GDM1 (cell line): ENCODE results near the gene ING1.
"Not testable (repeated sequence)": the region's sequence is repeated elsewhere in the genome, so short reads cannot be mapped to it uniquely, and the experiment has no call there.

Experiments used
- DNase-seq: peaks from one replicate; lab custom pipeline; 2025; lab: John Stamatoyannopoulos, UW

Gene ING1

DNA sequence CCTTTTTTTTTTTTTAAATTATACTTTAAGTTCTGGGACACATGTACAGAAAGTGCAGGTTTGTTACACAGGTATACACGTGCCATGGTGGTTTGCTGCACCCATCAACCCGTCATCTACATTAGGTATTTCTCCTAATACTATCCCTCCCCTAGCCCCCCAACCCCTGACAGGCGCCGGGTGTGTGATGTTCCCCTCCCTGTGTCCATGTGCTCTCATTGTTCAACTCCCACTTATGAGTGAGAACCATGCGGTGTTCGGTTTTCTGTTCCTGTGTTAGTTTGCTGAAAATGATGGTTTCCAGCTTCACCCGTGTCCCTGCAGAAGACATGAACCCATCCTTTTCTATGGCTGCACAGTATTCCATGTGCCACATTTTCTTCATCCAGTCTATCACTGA is 17.7 kb upstream of the ING1 start:
- not testable (repeated sequence) for DNase-seq

DNA sequence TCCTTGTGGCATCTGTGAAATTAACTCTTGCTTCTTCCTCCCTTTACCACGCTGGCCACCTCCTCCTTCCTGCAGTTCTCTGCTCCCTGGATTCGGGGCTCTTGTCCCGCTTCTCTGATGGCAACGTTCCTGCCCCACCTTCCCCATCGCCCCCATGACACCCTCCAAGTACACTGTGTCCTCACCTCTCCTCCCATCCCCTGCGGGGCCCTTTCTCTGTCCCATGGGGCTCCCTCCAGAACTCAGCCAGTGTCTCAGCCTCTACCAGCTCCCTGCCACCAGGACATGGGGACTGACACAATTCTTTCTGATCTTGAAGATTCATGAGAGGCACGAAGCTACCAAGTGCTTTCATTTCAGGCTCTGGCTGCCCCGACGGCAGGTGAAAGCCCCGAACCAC is 16.7 kb upstream of the ING1 start:
- no peak for DNase-seq

DNA sequence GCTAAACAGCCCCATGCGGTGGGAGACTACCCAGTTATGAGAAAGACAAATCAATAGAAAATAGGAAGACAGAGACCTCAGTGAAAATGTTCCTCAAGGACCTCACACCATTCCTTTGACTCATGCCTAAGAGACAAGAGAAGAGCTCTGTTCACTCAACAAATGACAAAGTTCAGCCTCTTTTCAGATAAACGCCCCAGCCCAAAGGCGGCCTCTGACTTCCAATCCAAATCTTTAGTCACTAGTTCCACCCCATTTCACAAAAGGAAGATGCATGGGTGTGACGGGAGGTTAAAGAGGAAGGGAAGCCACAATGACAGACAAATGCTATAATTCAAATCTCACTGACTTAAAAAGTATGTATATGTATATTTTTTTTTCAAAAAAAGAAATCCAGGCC is 15.7 kb upstream of the ING1 start:
- DNase-seq, result no peak

DNA sequence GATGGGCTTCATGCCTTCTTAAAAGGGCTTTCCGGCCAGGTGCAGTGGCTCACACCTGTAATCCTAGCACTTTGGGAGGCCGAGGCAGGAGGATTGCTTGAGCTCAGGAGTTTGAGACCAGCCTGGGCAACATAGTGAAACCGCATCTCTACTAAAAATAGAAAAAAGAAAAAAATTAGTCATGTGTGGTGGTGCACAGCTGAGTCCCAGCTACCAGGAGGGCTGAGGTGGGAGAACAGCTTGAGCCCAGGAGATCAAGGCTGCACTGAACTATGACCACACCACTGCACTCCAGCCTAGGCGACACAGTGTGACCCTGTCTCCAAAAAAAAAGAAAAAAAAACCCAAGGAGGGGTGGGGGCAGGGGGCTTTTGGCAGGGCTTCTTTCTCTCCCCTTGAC is 14.8 kb upstream of the ING1 start:
- no peak for DNase-seq

DNA sequence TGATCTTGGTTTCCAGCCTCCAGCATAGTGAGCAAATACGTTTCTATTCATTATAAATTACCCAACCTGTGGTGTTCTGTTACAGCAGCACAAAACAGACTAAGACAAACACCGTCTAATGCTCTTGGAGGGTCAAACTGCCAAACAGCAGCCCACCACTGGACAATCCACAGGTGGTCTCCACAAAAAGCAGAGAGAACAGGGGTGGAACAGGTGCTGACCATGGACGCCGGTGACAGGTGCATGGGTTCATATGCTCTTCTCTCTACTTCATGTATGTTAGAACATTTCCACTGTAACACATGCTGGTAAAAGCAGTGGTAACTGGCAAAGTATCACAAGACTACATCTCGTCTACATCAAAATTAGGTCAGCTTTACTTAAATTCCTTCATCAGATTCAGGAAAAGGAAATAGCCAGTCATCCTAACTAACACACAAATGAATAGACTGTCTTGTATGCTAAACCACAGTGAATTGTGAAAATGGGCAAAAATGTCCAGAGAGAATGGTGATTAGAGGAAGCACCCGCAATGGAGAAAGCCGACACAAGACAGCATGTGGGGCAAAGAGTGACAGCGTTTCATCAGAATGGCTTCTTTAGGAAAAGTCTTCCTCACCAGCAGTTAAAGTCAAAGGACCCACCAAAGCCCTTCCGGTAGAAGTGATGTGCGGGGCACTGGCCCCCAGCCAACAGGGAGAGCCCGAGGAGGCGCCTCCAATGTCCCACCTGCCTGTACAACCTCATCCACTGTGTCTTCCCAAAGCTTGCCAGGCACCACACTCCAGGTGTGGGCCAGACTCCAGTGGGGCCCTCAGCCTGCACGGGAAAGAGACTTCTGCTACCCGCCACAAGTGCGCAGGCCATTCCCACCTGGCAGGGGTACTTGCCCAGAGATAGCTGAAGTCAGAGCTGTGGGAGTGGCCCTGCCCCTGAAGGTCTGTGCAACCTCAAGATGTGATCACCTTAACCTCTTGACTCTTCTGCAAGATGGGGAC is 14.1 kb upstream of the ING1 start:
- no peak for DNase-seq

DNA sequence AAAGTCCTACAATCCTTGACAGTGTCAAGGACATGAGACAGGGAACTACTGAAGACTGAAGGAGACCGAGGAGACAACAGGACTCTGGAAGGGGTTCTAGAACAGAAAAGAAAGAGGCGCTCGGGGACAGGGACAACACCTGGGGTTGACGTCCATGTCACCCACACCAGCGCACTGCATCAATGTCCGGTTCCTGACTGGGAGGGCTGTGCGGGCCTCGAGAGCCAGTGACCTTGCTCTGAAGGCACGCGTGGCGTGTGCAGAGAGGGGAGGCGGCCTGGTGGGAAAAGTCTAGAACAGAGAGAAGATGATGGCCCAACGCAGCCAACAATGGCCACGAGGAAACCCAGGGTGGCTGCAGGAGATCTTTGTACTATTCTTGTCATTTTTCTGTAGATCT is 13.3 kb upstream of the ING1 start:
- DNase-seq, result no peak

DNA sequence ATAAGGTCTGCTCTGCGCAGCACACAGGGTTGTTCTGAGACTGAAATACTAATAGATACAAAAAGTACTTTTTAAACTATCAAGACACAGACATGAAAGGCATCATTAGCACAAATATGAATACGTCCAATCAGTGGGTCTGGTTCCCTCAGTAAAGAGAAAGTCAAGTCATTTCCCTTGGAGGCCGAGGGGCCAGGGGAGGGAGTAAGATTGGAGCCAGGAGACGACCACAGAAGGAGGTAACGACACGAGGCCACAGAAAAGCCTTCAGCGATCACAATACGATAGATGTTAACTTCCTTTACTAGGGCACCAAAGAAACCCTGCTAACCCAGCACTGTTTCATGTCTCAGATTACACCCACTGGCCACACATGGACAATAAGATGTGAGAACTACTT is 12.9 kb upstream of the ING1 start:
- DNase-seq, result no peak

DNA sequence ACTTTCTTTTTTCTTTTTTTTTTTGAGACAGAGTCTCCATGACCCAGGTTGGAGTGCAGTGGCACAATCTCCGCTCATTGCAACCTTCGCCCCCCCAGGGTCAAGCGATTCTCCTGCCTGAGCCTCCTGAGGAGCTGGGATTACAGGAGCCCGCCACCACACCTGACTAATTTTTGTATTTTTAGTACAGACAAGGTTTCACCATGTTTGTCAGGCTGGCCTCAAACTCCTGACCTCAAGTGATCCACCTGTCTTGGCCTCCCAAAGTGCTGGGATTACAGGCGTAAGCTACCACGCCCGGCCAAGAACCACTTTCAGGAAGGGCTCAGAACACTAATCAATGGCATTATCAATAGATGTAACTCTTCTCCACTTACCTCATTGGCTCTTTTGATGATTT is 12.4 kb upstream of the ING1 start:
- not testable (repeated sequence) for DNase-seq

DNA sequence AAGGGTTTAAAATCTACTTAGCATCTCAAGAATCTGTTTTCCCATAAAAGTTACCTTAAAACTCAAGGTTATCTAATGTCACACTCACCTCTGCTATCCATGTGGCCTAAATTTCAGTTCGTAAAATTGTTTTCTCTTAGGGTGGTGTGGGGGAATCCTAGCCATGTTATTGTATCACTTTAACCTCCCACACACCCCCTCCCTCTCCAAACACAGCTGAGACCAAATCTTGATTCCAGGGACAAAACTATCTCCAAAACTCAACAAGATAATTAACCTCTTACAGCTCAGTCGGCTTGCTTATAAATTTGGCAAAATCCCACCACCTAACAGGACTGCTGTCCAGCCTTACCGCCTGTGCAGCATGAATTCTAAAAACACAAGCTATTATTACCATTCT is 11.4 kb upstream of the ING1 start:
- no peak for DNase-seq

DNA sequence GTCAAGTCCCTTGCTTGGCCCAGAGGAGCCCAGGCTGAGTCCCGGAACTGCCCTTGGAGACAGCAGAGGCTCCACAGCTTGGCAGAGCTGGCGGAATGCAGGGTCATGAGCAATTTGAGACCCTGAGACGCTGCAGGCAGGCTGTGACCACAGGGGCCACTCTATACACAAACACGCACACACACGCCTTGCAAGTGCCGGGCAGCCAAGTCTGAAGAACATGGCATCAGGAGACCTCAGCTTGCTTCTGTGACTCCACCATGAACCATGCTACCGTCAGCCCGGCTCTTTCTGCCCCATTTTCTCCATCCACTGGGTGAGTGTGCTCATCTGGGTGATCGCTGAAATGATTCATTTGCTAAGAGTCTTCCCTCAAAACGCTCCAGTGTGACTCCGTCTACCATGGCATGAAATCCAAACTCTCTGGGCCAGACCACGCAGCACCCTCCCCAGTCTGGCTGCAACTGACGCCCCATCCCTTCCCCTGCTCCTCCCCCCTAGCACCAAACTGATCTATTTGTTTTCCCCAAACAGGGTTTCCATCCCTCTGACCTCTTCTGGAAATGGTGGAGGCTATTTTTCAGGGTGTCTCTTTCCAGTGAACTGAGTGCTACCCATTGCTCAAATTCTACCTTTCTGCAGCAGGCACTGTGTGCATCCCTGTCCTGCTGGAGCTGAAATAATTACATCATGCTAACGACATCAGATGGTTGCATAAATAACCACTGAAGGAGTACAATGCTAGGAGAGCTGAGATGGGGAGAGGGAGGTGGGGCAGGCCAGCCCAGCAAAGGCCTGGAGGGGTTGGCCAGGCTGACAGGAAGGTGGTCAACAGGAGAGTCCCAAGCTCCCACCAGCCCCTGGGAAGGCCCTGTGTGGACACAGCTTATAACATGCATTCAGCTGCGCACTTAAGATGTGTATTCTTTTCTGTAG is 10.6 kb upstream of the ING1 start:
- DNase-seq, result no peak

DNA sequence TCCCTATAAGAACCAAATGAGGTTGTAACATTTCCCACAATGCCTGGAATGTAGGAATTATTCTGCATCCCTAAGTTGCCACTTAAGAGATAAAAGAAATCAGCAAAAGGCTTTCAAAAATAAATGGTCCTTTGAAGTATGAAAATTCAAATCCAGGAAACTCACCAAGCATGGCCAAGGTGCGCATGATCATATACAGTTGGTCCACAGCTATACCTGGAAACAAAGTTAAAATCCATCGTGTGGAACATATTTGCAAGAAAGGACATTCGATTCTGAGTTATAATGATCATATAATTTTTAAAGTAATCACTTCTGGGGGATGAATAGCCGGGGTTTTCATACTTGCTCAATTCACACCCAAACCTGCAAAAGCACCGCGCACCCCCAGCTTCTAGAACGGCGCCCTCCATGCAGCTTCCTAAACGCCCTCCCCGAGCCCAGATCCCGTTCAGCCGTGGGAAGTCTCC is 8.1 kb upstream of the ING1 start:
- DNase-seq, result no peak

DNA sequence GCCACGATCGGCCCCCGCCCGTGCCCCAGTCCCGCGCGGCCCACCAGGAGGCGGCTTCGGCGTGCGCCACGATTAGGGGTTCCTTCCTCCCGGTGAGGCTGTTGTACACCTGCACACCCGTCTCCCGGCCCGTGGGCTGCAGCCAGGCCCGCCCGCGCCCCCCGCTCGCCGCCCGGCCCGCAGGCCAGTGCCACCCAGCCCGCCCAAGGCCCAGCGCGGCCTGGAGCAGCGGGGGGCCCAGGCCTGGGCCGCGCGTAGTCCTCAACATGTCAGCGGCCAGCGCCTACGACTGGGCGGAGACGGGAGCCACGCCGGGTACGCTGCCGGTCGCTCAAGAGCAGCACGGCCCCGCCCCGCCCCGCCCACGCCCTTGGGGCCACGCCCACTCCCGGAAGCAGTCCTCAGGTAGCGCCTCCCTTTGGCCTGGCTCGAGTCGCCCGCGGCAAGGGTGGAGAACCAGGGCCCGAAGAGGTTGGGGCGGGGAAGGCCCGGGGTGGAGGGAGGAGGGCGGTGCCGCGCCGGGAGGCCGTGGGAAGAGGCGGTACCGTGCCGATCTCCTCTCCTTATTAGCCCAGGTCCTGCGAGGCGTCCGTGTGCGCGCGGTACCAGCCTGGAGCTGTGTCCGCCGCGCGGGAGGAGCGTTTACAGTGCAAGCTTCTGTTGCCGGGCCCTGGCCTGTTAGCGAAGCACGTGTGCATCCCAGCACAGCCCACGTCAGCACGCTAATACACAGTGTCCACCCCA is 7.5 kb upstream of the ING1 start, which contains the start of gene CARS2:
Gene CARS2, minus strand, starts transcription at position 291 of the 744 bp plus-strand sequence. Its CDS starts 23 bp downstream, at position 268.
- peak; percentile 100 for DNase-seq

DNA sequence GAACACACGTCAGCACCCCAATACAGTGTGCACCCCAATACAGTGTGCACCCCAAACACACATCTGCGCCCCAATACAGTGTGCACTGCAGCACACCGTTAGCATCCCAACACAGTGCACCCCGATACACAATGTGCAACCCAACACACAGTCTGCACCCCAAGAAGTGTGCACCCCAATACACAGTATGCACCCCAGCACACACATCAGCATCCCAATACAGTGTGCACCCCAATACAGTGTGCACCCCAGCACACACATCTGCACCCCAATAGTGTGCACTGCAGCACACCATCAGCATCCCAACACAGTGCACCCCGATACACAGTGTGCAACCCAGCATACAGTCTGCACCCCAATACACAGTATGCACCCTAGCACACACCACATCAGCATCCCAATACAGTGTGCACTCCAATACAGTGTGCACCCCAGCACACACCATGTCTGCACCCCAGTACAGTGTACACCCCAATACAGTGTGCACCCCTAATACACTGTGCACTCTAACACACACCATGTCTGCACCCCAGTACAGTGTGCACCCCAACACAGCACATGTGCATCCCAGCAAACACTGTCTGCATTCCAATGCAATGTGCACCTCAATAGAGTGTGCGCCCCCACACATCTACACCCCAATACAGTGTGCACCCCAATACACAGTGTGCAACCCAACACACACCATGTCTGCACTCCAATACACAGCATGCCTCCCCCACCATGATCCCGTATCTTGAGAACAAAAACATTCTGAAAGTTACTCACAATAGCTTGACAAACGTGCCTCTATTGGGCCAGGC is 6.7 kb upstream of the ING1 start:
- DNase-seq, result no peak

DNA sequence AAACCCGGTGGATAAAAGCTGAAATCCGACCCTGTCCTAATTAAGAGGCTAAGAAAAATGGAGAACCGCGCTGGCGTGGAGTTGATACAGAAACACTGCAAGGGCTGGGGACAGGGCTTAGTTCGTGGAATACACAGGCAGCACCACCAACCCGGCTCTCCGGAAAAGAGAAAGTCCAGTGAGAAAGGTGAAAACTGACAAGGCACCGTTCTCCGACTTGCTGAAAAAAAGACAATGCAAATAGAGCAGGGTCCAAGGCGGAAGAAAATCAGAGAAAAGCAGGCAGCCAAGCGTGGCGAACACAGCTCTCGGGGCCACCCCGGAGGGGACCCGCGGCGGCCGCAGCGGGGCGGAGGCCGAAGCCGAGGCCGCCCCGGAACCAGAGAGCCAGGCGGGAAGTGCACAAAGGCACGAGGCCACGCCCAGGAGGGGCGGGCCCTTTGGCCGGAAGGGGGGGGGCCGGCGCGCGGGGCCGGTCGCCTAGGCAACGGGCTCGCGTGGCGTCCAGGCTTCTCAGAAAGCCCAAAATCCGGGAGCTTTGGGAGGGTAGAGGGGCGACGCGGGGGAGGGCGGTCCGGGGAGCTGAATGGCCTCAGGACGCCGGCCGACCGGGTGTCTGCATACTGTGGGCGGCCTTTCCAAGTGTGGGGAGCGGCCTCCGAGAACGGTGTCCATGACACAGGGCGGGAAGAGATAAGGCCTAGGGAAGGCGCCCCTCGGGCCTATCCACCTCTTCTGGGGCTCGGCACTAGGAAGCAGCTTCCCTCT is 1.2 kb upstream of the ING1 start:
- peak; percentile 90 for DNase-seq

DNA sequence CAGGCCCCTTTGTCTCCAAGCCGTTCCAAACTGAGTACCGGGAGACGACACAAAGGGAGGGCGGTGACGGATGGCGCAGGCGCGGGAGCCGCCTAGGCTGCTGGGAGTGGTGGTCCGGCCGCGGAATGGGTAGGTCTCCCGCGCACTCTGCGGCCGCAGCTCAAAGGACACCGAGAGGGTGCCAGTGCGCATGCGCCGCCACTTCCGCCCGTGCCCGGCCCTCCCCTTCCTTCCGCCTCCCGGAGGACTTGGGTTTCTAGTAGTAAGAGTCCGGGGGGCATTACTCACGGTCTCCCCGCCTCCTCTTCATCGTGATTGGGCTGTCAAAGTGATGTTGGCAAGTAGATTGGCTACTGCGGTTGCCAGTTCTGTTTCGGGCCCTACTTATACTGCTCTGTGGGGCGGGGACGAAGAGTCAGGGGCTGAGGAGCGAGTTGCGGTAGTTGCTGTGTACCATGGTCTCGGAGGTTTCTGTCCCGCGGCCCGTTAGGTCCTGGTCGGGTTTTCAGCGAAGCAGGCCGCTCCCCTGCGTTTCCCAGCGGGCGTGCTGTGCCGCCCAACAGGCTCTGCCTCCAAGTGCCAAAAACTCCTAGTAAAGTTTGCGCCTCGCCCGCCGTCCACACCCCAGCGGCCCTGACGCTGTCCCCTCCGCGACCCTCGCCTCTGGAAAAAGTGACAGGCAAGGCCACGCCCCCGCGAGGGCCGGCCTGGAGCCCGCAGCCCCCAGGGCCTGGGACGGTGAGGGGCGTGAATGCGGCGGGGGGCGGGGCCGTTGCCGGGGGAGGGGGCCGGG is 455 bp upstream of the ING1 start:
- peak; percentile 100 for DNase-seq

DNA sequence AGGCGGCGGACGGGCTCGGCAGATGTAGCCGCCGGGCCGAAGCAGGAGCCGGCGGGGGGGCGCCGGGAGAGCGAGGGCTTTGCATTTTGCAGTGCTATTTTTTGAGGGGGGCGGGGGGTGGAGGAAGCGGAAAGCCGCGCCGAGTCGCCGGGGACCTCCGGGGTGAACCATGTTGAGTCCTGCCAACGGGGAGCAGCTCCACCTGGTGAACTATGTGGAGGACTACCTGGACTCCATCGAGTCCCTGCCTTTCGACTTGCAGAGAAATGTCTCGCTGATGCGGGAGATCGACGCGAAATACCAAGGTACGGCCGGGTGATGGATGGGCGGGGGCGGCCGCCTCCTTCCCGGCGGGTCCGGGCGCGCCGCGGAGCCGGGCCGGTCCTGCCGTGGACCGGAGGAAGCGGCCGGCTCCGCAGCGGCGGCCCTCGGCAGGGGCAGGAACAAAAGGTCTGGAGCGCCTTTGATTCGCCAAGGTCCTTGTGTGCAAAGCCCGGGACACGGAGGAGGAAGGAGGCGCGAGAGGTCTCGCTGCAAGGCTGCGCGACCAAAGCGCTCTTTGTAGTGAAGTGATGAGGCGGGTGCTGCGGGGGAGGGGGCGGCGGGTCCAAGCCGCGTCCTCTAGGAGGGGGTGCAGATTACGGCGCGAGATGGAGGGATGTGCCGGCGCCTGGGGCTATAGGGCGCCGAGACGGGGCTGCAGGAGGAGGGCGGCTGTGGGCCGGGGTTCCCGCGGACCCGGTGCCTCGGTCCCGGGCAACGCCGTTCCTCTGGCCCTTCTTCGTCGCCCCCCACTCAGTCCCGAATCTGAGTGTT is 689 bp downstream of the ING1 start:
- DNase-seq, result no peak

DNA sequence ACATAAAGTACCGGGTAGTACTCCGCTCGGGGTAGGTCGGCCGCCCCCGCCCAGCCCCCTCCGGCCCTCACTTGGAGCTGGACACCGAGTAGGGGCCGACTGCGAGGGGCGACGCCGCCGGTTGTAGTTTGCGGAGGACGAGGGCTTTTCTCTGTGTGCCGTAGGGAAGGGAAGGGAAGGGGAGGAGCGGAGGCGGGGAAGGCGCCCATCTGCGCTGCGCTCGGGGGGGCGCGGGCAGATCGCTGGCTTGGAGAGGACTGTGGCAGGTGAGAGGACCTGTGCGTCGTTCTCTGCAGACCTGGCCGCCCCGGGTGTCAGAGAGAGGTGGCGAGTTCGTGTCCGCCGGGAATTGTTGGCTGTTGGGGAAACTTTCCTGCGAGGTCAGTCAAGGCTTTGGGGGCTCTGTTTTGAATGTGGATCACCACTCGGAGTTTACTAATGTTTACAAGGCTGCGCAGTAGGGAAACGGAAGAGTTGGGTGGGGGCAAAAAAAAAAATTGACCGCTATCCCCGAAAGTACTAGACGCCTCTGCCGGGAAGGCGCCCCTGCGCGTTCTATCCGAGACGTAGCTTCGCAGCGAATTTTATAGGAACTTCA is 1.4 kb downstream of the ING1 start:
- peak; percentile 59 for DNase-seq
